GM19438 (cell line): ENCODE measurements around the gene RBP7.
"Not testable (repeated sequence)": the region's sequence is repeated elsewhere in the genome, so short reads cannot be mapped to it uniquely, and the experiment has no call there.

Source experiments
- ATAC-seq: cut with Tn5 transposase; IDR thresholded peaks from one replicate; pipeline ENCODE4 v1.9.1; 2021; ENCODE audit warnings: low read depth; ENCODE audit not compliant: unreplicated experiment

The RBP7 gene

DNA sequence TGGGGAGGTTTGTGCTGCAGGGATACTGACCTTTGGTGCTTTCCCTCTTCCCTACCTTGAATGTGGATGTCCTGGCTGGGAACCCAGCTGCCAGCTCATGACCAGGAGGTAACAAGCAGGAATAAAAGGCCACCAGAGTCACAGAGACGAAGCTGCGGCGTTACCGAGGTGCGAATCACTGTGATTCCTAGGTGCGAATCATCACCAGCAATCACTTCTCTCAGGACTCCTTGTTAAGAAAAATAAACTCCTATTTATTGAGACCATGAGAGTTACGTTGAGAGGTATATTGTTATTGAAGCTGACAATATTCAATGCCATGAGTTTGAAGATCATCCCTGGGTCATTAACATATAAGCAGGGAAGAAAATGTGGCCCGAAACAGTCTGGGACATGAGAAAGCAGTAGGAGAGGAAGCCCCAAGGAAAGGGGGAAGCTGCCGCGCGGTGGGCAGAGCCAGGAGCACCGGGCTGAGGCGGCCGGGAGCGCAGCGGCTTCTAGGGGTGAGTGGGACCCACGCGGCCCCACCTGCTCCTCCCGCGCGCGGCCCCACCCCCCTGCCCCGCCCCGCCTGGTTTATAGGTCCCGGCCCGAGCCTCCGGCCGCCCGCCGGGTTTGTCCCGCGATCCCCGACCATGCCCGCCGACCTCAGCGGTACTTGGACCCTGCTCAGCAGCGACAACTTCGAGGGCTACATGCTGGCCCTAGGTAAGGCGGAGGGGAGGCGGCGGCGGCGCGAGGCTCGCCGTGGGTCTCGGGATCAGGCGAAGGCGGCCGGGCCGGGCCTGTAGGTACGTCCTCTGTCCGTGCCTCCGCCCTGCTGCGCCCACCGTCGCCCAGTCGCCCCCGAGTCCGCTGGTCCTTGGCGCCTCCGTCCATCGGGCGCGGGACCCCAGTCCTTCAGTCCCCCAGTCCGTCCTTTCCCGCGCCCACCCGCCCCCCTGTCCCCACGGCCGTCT lies at the start of gene RBP7:
Gene RBP7 (plus strand): TSS at position 605 of the 959 bp plus-strand sequence. CDS start 31 bp downstream, at position 636.
- no peak for ATAC-seq

GRCh38 chr1:9957726-9958125 lies 39.3 kb upstream of the RBP7 start:
- ATAC-seq = no peak

- no peak for ATAC-seq
These were observed 37.0 kb upstream of the RBP7 start for GRCh38 chr1:9960011-9960410.

DNA sequence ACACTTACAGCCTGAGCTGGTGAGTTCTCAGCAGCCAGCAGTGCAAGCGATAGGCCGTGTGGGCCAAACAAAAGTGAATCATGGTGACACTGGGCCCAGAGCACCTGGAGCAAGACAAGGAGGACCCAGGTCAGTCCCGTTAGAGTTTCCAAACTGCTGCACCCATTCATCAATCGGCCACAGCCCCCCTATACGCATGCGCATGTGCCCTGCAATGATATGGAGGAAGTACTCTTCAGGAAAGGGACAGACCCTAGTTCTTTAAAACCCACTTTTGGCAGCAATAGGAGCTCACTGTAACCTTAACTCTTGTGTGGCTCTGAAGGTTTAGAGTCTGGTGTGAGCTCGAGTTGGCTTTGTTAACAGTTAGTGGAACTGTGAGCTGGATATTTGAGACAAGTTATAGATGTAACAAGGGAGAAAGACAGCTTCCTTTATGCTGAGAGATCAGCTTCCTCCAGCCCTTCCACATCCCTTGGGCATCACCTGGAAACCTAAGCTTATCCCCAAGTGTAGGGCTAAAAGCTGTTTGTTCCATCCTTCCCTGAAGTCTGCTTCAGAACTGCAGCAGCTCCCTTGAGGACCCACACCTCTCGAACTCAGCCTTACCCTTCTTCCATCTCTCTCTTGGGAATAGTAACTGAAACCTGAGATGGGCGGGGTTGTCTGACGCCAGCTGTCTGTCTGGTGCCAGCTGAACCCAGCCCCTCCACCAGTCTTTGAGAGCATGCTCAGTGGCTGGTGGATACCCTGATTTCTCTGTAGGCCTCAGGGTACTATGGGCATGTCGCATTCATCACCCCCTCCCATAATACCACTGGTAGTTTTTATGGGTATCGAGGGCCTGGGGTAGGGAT lies 36.1 kb upstream of the RBP7 start:
- no peak for ATAC-seq

DNA sequence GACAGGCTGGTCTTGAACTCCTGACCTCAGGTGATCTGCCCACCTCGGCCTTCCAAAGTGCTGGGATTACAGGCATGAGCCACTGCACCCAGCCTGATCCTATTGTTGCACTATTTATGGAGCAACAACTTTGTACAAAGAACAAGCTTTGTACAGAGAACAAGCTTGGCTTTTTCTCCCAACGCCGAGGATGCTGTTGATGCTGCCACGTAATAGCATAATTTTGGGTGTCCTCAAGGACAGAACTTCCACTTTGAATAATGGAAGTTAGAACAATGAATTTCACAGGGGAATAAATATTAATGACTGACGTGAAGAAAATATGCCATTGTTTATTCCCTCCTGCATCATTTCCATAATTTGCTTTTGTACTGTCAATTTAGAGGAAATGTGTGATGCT lies 12.8 kb upstream of the RBP7 start:
- no peak for ATAC-seq

GRCh38 chr1:9985001-9985400 lies 12.0 kb upstream of the RBP7 start:
- no peak for ATAC-seq

DNA sequence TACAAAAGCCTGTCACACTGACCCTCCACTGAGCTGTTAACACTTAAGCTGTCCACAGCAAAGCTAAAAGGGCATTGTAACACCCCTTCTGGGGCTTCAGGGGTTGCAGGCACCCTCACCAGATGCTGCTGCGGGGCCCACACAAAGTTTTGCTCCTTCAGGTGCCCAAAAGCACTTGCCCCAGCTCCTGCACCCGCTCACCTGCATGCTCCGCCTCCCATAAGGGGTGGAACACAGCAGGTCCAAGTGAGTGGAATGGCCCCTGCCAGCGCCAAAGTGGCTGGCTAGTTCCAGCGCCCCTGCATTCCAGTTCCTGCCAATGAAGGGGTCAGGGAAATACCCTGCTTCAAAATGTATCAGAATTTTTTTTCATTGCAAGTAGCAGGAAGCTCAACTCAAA lies 7.3 kb upstream of the RBP7 start:
- no peak for ATAC-seq

DNA sequence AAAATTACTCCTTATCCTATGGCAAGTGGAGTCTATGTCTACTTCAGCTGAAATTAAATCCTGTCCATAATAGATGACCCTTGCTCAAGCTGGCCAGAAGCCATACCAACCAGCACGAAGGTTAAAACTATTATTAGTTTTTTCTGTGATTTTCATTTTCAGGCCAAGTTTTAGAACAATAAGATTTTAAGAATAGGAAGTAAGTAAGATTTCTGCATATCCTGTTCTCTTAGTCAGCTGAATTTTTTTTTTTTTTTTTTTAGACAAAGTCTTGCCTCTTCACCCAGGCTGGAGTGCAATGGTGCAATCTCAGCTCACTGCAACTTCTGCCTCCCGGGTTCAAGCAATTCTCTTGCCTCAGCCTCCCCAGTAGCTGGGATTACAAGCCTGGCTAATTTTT lies 6.1 kb upstream of the RBP7 start:
- no peak for ATAC-seq

DNA sequence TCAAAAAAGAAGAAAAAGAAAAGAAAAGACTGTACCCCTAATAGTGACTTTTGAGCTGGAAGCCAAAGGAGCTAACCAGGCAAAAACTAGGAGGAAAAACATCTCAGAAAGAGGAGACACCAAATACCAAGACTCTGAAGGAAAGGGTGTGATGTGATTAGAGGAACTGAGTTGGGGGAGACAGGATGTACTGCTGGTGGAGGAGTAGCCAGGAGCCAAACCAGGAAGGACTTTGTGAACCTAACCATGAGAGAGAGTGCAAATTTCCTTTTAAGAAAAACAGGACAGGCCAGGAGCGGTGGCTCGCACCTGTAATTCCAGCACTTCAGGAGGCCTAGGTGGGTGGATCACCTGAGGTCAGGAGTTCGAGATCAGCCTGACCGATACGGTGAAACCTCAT lies 4.1 kb upstream of the RBP7 start:
- no peak for ATAC-seq

GRCh38 chr1:9993561-9994075 lies 3.4 kb upstream of the RBP7 start:
- no peak for ATAC-seq

- no peak for ATAC-seq
These were observed 4.1 kb downstream of the RBP7 start for GRCh38 chr1:10001016-10001665.

DNA sequence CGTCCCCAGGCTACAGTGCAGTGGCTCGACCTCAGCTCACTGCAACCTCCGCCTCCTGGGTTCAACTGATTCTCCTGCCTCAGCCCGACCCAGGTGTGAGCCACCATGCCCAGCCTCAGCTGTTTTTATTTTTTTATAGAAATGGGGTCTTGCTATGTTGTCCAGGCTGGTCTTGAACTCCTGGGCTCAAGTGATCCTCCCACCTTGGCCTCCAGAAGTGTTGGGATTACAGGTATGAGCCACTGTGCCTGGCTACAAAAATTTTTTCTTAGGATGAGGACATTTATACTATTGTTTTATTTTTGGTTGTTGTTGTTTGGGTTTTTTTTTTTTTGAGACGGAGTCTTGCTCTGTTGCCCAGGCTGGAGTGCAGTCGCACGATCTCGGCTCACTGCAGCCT lies 8.2 kb downstream of the RBP7 start:
- ATAC-seq = not testable (repeated sequence)

DNA sequence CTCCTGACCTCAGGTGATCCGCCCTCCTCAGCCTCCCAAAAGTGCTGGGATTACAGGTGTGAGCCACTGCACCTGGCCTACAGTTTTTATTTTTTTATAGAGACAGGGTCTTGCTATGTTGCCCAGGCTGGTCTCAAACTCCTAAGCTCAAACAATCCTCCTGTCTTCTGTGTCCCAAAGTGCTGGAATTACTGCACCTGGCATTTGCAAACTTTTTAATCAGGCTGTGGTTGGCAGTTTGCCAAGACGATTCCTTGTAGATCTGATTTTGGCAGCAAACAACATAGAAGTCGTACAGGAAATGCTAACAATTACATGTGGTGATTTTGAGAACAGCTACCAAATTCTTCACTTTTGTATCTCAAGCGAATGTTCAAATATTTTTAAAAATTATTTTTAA lies 10.1 kb downstream of the RBP7 start:
- no peak for ATAC-seq

DNA sequence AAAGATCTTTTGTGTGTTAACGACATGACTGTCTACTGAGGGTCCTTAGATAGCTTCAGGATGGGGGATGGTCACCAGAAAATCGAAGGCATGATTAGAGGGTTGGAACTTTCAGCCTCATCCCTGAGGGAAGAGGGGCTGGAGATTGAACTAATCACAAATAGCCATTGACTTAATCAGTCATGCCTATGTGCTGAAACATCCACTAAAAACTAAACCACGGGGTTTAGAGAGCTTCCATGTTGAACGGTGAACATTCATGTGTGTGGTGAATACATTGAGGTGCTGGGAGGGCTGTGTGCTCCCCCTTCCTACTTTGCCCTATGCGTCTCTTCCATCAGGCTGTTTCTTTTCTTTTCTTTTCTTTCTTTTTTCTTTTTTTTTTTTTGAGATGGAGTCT lies 17.0 kb downstream of the RBP7 start:
- no peak for ATAC-seq

DNA sequence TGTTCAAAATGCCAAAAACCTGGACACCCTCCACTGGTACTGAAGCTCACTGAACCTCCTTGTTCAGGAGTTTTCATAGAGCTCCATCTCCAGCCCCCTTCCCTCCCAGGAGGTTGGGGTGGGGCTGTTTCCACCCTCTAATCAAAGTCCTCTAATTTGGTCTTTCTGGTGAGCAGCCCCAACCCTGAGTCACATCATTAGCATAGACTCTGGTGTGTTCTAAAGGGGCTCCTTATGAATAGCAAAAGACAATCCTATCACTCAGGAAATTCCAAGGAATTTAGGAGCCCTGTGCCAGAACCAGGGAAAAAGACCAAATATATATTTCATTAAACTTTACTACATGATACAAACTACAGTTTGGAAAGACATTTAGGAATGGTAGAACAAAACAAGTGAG lies 22.5 kb downstream of the RBP7 start:
- ATAC-seq = no peak

DNA sequence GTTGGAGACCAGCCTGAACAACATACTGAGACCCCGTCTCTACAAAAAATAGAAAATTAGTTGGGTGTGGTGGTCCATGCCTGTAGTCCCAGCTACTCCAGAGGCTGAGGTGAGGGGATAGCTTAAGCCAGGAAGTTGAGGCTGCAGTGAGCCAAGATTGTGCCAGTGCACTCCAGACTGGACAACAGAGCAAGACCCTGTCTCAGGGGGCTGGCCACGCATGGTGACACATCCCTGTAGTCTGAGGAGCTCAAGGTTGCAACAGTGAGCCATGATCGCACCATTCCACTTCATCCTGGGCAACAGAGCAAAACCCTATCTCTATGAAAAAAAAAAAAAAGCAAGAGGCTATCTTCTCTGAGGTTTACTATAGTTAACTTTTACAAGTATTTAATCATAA lies 23.1 kb downstream of the RBP7 start:
- ATAC-seq = no peak

- ATAC-seq = not testable (repeated sequence)
These were observed 23.6 kb downstream of the RBP7 start for GRCh38 chr1:10020678-10021077.

DNA sequence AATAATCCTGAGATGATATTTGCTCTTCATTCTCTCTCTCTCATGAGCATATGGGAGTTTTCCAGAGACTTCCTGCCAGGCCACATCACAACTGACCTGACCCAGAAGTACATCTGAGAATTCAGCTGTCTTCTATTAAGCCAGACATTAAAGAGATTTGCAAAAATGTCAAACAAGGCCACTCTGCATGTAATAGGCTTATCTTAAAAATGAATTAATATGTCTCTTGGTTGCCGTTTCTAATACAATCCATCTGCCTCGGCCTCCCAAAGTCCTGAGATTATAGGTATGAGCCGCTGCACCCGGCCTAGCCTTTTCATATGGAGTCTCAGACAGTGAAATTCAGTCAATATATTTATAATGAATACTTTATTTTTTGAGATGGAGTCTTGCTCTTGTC lies 25.0 kb downstream of the RBP7 start:
- ATAC-seq = not testable (repeated sequence)

- ATAC-seq = no peak
These were observed 25.6 kb downstream of the RBP7 start for GRCh38 chr1:10022656-10023055.

DNA sequence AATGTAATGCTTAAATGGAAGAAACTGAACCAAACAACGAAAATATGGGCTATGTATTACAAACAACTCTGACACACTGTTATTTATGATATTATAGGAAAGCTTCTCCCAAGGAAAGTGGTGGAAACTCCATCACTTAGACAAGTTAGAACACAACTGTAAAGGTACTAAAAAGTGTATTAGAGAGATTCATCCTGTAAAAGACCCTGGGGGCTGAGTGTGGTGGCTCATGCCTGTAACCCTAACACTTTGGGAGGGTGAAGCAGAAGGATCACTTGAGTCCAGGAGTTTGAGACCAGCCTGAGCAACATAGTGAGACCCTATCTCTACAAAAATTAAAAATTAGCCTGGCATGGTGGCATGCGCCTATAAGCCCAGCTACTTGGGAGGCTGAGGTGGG lies 28.3 kb downstream of the RBP7 start:
- ATAC-seq = no peak

GRCh38 chr1:10027027-10027426 lies 30.0 kb downstream of the RBP7 start:
- no peak for ATAC-seq
